ENCODE data around the gene KRTAP2-1. TPM values are rescaled to one million over a fixed set of nuclear protein-coding genes. Genes with fewer than 3 reads are reported as not detected.
"Not testable (repeated sequence)": the region's sequence is repeated elsewhere in the genome, so short reads cannot be mapped to it uniquely, and the experiment has no call there.

KRTAP2-1 gene
- total RNA-seq, 1 donor from 2014 or later: not detected

DNA sequence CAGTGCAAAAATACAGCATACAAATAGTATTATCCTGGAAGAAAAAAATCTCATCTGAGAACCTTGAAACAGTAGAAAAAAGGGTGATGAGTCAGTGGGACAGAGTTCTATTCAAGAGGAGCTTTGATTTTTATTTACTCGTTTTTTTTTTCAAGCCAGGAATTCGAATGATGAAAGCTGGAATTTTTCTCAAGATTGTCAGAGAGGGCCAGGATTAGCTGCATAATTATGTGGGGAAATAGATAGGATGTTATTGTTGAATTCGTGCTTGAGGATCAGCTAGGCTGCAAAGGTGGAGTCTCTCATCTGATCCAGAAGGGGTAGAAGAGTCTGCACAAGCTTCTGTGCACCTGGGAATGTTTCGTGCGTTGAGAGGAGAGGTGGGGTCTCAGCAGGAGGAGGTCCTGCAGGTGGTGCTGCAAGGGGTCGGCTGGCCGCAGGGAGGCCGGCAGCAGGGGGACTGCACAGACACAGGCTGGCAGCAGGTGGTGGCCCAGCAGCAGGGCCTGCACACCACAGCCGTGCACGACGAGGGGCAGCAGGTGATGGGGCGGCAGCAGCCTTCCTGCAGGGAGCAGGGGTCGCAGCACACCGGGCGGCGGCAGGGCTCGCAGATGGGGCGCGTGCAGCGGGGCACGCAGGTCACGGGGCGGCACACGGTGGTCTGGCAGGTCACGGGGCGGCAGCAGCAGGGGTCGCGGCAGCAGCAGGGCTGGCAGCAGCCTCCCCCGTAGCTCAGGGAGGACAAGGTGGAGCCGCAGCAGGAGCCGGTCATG is 12.3 kb upstream of the KRTAP2-1 start:
- ATAC-seq; DNase-seq; intact Hi-C loops (cut with micrococcal nuclease): not testable (repeated sequence)

DNA sequence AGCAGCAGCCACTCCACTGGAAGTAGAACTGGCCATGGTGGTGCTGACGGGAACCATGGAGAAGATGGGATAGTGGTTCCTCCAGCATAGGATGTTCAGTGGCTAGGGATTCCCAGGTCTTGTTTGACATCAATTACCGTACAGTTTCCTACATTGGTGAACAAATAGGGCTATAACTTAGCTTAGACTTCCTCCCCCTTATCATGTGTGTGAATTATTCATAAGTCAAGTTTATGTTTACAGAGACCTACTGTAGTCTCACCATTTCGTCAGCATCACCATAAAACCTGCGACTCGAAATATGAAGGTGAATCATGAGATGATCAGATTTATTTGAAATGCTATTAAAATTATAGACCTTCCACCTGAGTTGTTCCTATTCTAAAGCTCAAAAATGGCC is 11.6 kb upstream of the KRTAP2-1 start:
- no peak for DNase-seq
- no peak for ATAC-seq
- intact Hi-C loops (cut with micrococcal nuclease): no loop called here

GRCh38 chr17:41057547-41057946 is 10.4 kb upstream of the KRTAP2-1 start:
- no peak for ATAC-seq
- DNase-seq: no peak
- intact Hi-C loops (cut with micrococcal nuclease): no loop called here

- DNase-seq; ATAC-seq; intact Hi-C loops (cut with micrococcal nuclease): not testable (repeated sequence)
Measured at GRCh38 chr17:41055130-41055529, 8.0 kb upstream of the KRTAP2-1 start, which contains the start of gene KRTAP2-2. KRTAP2-2 (minus strand) TSS chr17:41055230; CDS start chr17:41055211, 19 bp downstream.

- not testable (repeated sequence) for DNase-seq, ATAC-seq
- intact Hi-C loops (cut with micrococcal nuclease): loop anchor here (5.0 kb wide), 1 partner anchor 47 kb away; the partner anchor contains the start of gene KRTAP3-1
Measured at GRCh38 chr17:41054556-41054955, 7.4 kb upstream of the KRTAP2-1 start.

- intact Hi-C loops (cut with micrococcal nuclease): loop anchor here (5.0 kb wide), 1 partner anchor 47 kb away; the partner anchor contains the start of gene KRTAP3-1
- ATAC-seq: no peak
- no peak for DNase-seq
Measured at GRCh38 chr17:41054025-41054424, 6.9 kb upstream of the KRTAP2-1 start.

- ATAC-seq (no peak), DNase-seq (no peak)
- intact Hi-C loops (cut with micrococcal nuclease): loop anchor here (5.0 kb wide), 1 partner anchor 45 kb away; the partner anchor contains the start of gene KRTAP3-1
Measured at GRCh38 chr17:41052566-41052965, 5.5 kb upstream of the KRTAP2-1 start.

DNA sequence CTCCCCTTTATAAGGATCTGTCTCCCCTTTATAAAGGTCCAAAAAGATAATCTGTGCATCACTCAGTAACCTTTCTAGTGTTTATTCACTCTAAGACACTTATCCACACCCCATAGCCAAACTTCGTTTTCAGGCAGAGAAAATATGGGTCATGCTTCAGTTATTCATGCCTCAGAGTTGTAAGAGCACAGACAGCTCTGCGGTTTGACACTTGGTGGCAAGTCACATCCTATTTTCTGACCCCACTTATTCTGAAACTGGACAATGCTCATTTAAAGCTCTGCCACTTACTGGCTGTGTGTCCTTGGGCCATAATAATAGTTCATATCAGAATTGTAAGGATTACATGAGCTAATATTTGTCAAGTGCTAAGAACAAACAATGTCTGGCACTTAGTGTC is 2.0 kb upstream of the KRTAP2-1 start:
- no peak for ATAC-seq
- intact Hi-C loops (cut with micrococcal nuclease): no loop called here

DNA sequence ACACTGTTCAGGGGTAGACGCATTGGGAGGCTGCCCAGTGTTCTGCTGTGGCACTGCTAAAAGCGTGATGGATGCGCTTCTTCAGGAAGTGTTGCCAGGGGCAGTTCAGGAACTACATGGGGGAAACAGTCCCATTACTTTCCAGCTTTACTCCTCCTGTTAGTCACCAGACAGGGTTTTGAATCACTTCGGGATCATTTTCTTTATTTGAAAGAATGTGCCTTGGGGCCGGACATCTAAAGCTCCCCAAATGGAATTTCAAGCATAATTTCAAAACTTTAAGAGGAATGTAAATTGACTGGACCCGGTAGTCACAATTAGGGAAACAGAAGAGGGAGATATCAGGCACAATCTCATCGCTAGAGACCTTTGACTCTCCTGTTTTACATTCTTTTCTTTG is 1.3 kb upstream of the KRTAP2-1 start:
- DNase-seq (no peak), ATAC-seq (no peak)
- intact Hi-C loops (cut with micrococcal nuclease): no loop called here

More for the DNA sequence above, 2.0 kb upstream of the KRTAP2-1 start:
- no peak for DNase-seq

GRCh38 chr17:41042953-41043352 is 4.2 kb downstream of the KRTAP2-1 start:
- DNase-seq (no peak), ATAC-seq (no peak)
- intact Hi-C loops (cut with micrococcal nuclease): no loop called here

DNA sequence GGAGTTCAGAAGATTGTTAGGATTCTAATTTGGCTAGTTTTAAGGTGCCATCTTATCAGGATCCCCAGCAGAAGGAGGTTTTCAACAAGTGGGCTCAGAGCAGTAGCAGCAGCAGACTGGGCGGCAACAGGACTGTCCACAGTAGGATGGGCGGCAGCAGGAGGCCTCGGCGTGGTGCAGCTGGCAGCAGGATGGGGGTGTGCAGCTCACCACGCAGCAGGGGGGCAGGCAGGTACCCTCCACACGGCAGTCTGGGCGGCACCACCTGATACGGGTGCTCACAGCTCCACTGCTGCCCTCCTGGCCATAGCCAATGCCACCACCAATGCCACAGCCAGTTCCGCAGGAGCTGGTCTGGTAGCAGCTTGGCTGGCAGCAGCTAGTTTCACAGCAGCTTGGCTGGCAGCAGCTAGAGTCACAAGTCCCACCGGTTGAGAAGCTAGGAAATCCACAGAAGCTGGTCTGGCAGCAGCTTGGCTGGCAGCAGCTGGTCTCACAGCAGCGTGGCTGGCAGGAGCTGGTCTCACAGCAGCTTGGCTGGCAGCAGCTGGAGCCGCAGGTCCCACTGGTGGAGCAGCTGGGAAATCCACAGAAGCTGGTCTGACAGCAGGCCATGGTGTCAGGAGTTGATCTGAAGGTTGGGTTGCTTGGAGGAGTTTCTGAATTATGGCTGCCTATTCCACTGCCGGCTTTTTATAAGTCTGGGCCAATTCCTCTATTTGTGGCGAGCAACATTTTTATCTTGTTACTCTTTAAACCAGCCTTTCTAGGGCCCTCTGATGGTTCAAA is 6.1 kb downstream of the KRTAP2-1 start, which contains the start of gene KRTAP1-1:
TSS of gene KRTAP1-1 (minus strand) at position 668 of the 789 bp plus-strand sequence. CDS start at position 615, 53 bp downstream.
- ATAC-seq; intact Hi-C loops (cut with micrococcal nuclease); DNase-seq: not testable (repeated sequence)

- intact Hi-C loops (cut with micrococcal nuclease): no loop called here
- DNase-seq (no peak), ATAC-seq (no peak)
Measured at GRCh38 chr17:41037853-41038350, 9.2 kb downstream of the KRTAP2-1 start.

DNA sequence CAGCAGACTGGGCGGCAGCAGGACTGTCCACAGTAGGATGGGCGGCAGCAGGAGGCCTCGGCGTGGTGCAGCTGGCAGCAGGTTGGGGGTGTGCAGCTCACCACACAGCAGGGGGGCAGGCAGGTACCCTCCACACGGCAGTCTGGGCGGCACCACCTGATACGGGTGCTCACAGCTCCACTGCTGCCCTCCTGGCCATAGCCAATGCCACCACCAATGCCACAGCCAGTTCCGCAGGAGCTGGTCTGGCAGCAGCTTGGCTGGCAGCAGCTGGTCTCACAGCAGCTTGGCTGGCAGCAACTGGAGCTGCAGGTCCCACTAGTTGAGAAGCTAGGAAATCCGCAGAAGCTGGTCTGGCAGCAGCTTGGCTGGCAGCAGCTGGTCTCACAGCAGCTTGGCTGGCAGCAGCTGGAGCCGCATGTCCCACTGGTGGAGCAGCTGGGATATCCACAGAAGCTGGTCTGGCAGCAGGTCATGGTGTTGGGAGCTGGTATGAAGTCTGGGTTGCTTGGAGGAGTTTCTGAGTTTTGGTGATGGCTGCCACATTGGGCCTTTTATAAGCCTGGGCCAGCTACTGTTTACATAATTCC is 12.7 kb downstream of the KRTAP2-1 start, which contains the start of gene KRTAP1-3:
TSS of gene KRTAP1-3 (minus strand) at position 529 of the 590 bp plus-strand sequence. CDS start at position 476, 53 bp downstream.
- intact Hi-C loops (cut with micrococcal nuclease); ATAC-seq; DNase-seq: not testable (repeated sequence)

- intact Hi-C loops (cut with micrococcal nuclease): loop anchor here (2.0 kb wide), 1 partner anchor 63 kb away; the partner anchor contains the start of gene KRT39
- DNase-seq (no peak), ATAC-seq (no peak)
Measured at GRCh38 chr17:41029633-41030245, 17.4 kb downstream of the KRTAP2-1 start, which contains the start of gene KRTAP1-4. KRTAP1-4 (minus strand) TSS chr17:41030195; CDS start chr17:41030078, 117 bp downstream.

DNA sequence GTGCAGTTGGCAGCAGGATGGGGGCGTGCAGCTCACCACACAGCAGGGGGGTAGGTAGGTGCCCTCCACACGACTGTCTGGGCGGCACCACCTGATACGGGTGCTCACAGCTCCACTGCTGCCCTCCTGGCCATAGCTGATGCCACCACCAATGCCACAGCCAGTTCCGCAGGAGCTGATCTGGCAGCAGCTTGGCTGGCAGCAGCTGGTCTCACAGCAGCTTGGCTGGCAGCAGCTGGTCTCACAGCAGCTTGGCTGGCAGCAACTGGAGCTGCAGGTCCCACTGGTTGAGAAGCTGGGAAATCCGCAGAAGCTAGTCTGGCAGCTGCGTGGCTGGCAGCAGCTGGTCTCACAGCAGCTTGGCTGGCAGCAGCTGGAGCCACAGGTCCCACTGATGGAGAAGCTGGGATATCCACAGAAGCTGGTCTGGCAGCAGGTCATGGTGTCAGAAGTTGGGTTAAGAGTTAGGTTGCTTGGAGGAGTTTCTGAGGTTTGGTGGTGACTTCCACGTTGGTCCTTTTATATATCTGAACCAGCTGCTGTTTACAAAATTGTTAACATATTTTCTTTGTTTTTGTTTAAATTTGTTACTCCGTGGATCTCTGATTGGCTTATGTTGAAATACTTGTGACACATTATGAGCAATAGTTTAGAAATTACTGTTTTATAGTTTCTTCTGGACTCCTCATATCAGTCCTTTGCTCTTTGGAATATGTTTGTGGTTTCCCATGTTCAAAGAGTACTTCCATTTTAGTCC is 20.2 kb downstream of the KRTAP2-1 start, which contains the start of gene KRTAP1-5:
TSS of gene KRTAP1-5 (minus strand) at position 494 of the 757 bp plus-strand sequence. CDS start at position 441, 53 bp downstream.
- intact Hi-C loops (cut with micrococcal nuclease): no loop called here
- ATAC-seq (no peak), DNase-seq (no peak)

- DNase-seq (no peak), ATAC-seq (no peak)
- intact Hi-C loops (cut with micrococcal nuclease): no loop called here
Measured at GRCh38 chr17:41024697-41025096, 22.4 kb downstream of the KRTAP2-1 start.

- DNase-seq: no peak
- ATAC-seq: no peak
- intact Hi-C loops (cut with micrococcal nuclease): no loop called here
Measured at GRCh38 chr17:41020336-41020735, 26.8 kb downstream of the KRTAP2-1 start.

GRCh38 chr17:41019415-41019814 is 27.7 kb downstream of the KRTAP2-1 start:
- DNase-seq (no peak), ATAC-seq (no peak)
- intact Hi-C loops (cut with micrococcal nuclease): no loop called here
